ENCODE results near the gene ZNF195. TPM values are rescaled to one million over a fixed set of nuclear protein-coding genes. Genes with fewer than 3 reads are reported as not detected.
"Not testable (repeated sequence)": the region's sequence is repeated elsewhere in the genome, so short reads cannot be mapped to it uniquely, and the experiment has no call there.

Gene ZNF195
- total and polyA plus RNA-seq, 5 experiments from 2014 or later: 17.0 to 46.0 (median 24.0) TPM

- ATAC-seq, POLR2A ChIA-PET, H3K27me3 Mint-ChIP-seq, H3K4me3 Mint-ChIP-seq, H3K36me3 Mint-ChIP-seq, H3K9me3 Mint-ChIP-seq, H3K4me1 Mint-ChIP-seq, H3K27ac Mint-ChIP-seq, DNase-seq: not testable (repeated sequence)
Observed at GRCh38 chr11:3415301-3415700, 36.4 kb upstream of the ZNF195 start.

GRCh38 chr11:3413666-3414065, 34.7 kb upstream of the ZNF195 start:
- H3K36me3 Mint-ChIP-seq, H3K4me3 Mint-ChIP-seq, ATAC-seq, H3K4me1 Mint-ChIP-seq, POLR2A ChIA-PET, H3K27me3 Mint-ChIP-seq, H3K9me3 Mint-ChIP-seq, DNase-seq, H3K27ac Mint-ChIP-seq: not testable (repeated sequence)

- Mint-ChIP-seq H3K36me3 (no peaks in the 10 kb centered on the region), H3K4me1 (peaks cover 0 to 13% (median 7%) of the 10 kb centered on the region in 4 donors), H3K27ac (no peak overlapping the region), H3K4me3 (no peak overlapping the region), H3K27me3 (peaks cover 0 to 1% (median 0%) of the 10 kb centered on the region in 5 donors), H3K9me3 (peaks cover 0 to 1% (median 0%) of the 10 kb centered on the region in 9 donors)
- no peak for DNase-seq
- ATAC-seq: no peak
- POLR2A ChIA-PET: no interaction called here
Observed at GRCh38 chr11:3412837-3413236, 33.9 kb upstream of the ZNF195 start.

GRCh38 chr11:3408722-3409121, 29.8 kb upstream of the ZNF195 start:
- POLR2A ChIA-PET: interaction anchor here (1.5 kb wide), 1 partner anchor 30 kb away, joined by 4 read pairs; the partner anchor contains the start of gene ZNF195

GRCh38 chr11:3408058-3408605, 29.2 kb upstream of the ZNF195 start:
- H3K27ac Mint-ChIP-seq: peak overlapping the region in 1 of 10 donors; percentile 56
- POLR2A ChIA-PET: interaction anchor here (1.5 kb wide), 1 partner anchor 29 kb away, joined by 4 read pairs; the partner anchor contains the start of gene ZNF195

More at GRCh38 chr11:3408722-3409121, 29.8 kb upstream of the ZNF195 start:
- not testable (repeated sequence) for H3K36me3 Mint-ChIP-seq, H3K4me3 Mint-ChIP-seq, H3K27me3 Mint-ChIP-seq, ATAC-seq, H3K9me3 Mint-ChIP-seq
- Mint-ChIP-seq H3K27ac (peak overlapping the region in 1 of 10 donors; percentile 30), H3K4me1 (peaks cover 0 to 13% (median 6%) of the 10 kb centered on the region in 4 donors)
- DNase-seq: peak; percentile 63 to 85 (median 75)

GRCh38 chr11:3406937-3407336, 28.0 kb upstream of the ZNF195 start:
- DNase-seq, H3K36me3 Mint-ChIP-seq, POLR2A ChIA-PET, ATAC-seq, H3K4me3 Mint-ChIP-seq, H3K9me3 Mint-ChIP-seq, H3K27me3 Mint-ChIP-seq: not testable (repeated sequence)
- H3K4me1 Mint-ChIP-seq: peaks cover 0 to 13% (median 6%) of the 10 kb centered on the region in 4 donors
- peak overlapping the region in 1 of 10 donors; percentile 37 for H3K27ac Mint-ChIP-seq

More at GRCh38 chr11:3408058-3408605, 29.2 kb upstream of the ZNF195 start:
- not testable (repeated sequence) for H3K27me3 Mint-ChIP-seq, H3K9me3 Mint-ChIP-seq, ATAC-seq, H3K36me3 Mint-ChIP-seq, H3K4me3 Mint-ChIP-seq
- DNase-seq: peak in 1 of 10 donors; percentile 9
- H3K4me1 Mint-ChIP-seq: peaks cover 0 to 13% (median 6%) of the 10 kb centered on the region in 4 donors

- H3K4me3 Mint-ChIP-seq, H3K27ac Mint-ChIP-seq, H3K9me3 Mint-ChIP-seq, ATAC-seq, H3K27me3 Mint-ChIP-seq, DNase-seq, H3K36me3 Mint-ChIP-seq, POLR2A ChIA-PET: not testable (repeated sequence)
- H3K4me1 Mint-ChIP-seq: peaks cover 0 to 13% (median 6%) of the 10 kb centered on the region in 4 donors
Observed at GRCh38 chr11:3406223-3406875, 27.4 kb upstream of the ZNF195 start.

- H3K27me3 Mint-ChIP-seq, DNase-seq, H3K36me3 Mint-ChIP-seq, H3K9me3 Mint-ChIP-seq, POLR2A ChIA-PET, ATAC-seq, H3K4me3 Mint-ChIP-seq, H3K27ac Mint-ChIP-seq: not testable (repeated sequence)
- peaks cover 0 to 13% (median 6%) of the 10 kb centered on the region in 4 donors for H3K4me1 Mint-ChIP-seq
Observed at GRCh38 chr11:3404076-3404925, 25.4 kb upstream of the ZNF195 start.

GRCh38 chr11:3402861-3403250, 23.9 kb upstream of the ZNF195 start:
- ATAC-seq, H3K36me3 Mint-ChIP-seq, DNase-seq, POLR2A ChIA-PET, H3K4me3 Mint-ChIP-seq, H3K27me3 Mint-ChIP-seq, H3K9me3 Mint-ChIP-seq, H3K27ac Mint-ChIP-seq, H3K4me1 Mint-ChIP-seq: not testable (repeated sequence)

GRCh38 chr11:3402181-3402860, 23.4 kb upstream of the ZNF195 start:
- POLR2A ChIA-PET, H3K36me3 Mint-ChIP-seq, H3K4me1 Mint-ChIP-seq, H3K9me3 Mint-ChIP-seq, H3K27ac Mint-ChIP-seq, ATAC-seq, DNase-seq, H3K27me3 Mint-ChIP-seq, H3K4me3 Mint-ChIP-seq: not testable (repeated sequence)

GRCh38 chr11:3401052-3401451, 22.1 kb upstream of the ZNF195 start:
- H3K4me3 Mint-ChIP-seq, H3K9me3 Mint-ChIP-seq, H3K4me1 Mint-ChIP-seq, H3K27ac Mint-ChIP-seq, H3K36me3 Mint-ChIP-seq, POLR2A ChIA-PET, H3K27me3 Mint-ChIP-seq, ATAC-seq, DNase-seq: not testable (repeated sequence)

- DNase-seq, H3K4me1 Mint-ChIP-seq, ATAC-seq, H3K4me3 Mint-ChIP-seq, H3K27ac Mint-ChIP-seq, H3K27me3 Mint-ChIP-seq, POLR2A ChIA-PET, H3K36me3 Mint-ChIP-seq, H3K9me3 Mint-ChIP-seq: not testable (repeated sequence)
Observed at GRCh38 chr11:3398509-3398908, 19.6 kb upstream of the ZNF195 start.

Data from naive thymus-derived CD8-positive, alpha-beta T cell (primary cell).